Small intestine (tissue), 7 donors: ENCODE results near the gene GNG10. TPM values are rescaled to one million over a fixed set of nuclear protein-coding genes. Genes with fewer than 3 reads are reported as not detected.

Experiments used
- DNase-seq, 2 donors: peaks; one replicate each; pipeline versions ENCODE4 v3.0.0 to v3.0.0-alpha.2; 2013
- FAIRE-seq: peaks from 2 replicates; lab custom pipeline; 2012; peaks lifted over from hg19 to GRCh38; lab: Jason Lieb, UNC
- H3K27ac ChIP-seq, 3 donors: one replicate each; pipeline ENCODE4 v1.5.1; 2013; ENCODE audit warnings: low read length in 2 of 3, mild to moderate bottlenecking in 2 of 3, control low read depth in 1 of 3, inconsistent platforms in 1 of 3, low read depth in 1 of 3, moderate library complexity in 1 of 3
- H3K27me3 ChIP-seq, 3 donors: one replicate each; pipeline ENCODE4 v1.6.1; 2013; ENCODE audit warnings: low read length in 3 of 3, inconsistent platforms in 1 of 3; ENCODE audit not compliant: control insufficient read depth in 3 of 3, insufficient read depth in 3 of 3
- H3K36me3 ChIP-seq, 3 donors: one replicate each; pipeline ENCODE4 v1.6.1; 2013; ENCODE audit warnings: low read length in 3 of 3, inconsistent platforms in 1 of 3, low read depth in 1 of 3, mild to moderate bottlenecking in 1 of 3, moderate library complexity in 1 of 3; ENCODE audit not compliant: control insufficient read depth in 3 of 3, insufficient read depth in 2 of 3
- H3K4me1 ChIP-seq, 3 donors: one replicate each; pipeline ENCODE4 v1.6.1; 2013; ENCODE audit warnings: low read length in 2 of 3, inconsistent platforms in 1 of 3, low read depth in 1 of 3, mild to moderate bottlenecking in 1 of 3, moderate library complexity in 1 of 3; ENCODE audit not compliant: control insufficient read depth in 3 of 3, insufficient read depth in 2 of 3
- H3K4me3 ChIP-seq, 3 donors: one replicate each; pipeline ENCODE4 v1.5.1; 2013; ENCODE audit warnings: low read length in 3 of 3, control low read depth in 1 of 3, inconsistent platforms in 1 of 3, low read depth in 1 of 3, mild to moderate bottlenecking in 1 of 3, moderate library complexity in 1 of 3
- H3K9me3 ChIP-seq, 2 donors: one replicate each; pipeline ENCODE4 v1.6.1; 2013; ENCODE audit warnings: low read depth in 1 of 2, low read length in 1 of 2; ENCODE audit not compliant: control insufficient read depth in 2 of 2, insufficient read depth in 1 of 2
- WGBS, 3 donors: extraction: QIAGEN DNeasy Blood & Tissue Kit; methylation state at CpG; one replicate each; pipeline ENCODE4 v1.1.7; 2013; 5-methylcytosine and 5-hydroxymethylcytosine counted together
- polyA plus RNA-seq, 4 donors: library from polyadenylated mRNA; stranded (reverse) in 3 of 4; unstranded in 1 of 4; fragments of 200-250 nt in 3 of 4; fragments of 120-200 nt in 1 of 4; gene quantifications; one replicate each; pipeline versions ENCODE4 v1.2.1 to v1.2.3, GENCODE V29; 2013
- donor health status: healthy with polysubstance abuse.
- donor health status: control.
- donor health status: control.
- donor health status: Bipolar disorder and iron deficiency.
- donor health status: healthy.

Gene GNG10
- polyA plus RNA-seq, 4 donors, result 28.1 to 50.8 (median 40.7) TPM

GRCh38 chr9:111678293-111678692, 16.9 kb downstream of the GNG10 start:
- WGBS, 3 donors, result 82 to 95% (median 90%) methylated on average over 5 of the region's 5 CpGs
- peaks cover 0 to 4% of the 10 kb centered on the region in 2 donors for H3K9me3 ChIP-seq
- H3K4me3 ChIP-seq, result no peak overlapping the region
- peaks cover 0 to 3% (median 0%) of the 10 kb centered on the region in 3 donors for H3K4me1 ChIP-seq
- H3K27me3 ChIP-seq, result no peaks in the 10 kb centered on the region
- no peak for FAIRE-seq
- peak; percentile 13 to 54 for DNase-seq
- H3K27ac ChIP-seq, result peak overlapping the region in 1 of 3 donors; percentile 38
- H3K36me3 ChIP-seq, result peaks cover 0 to 14% (median 0%) of the 10 kb centered on the region in 3 donors

DNA sequence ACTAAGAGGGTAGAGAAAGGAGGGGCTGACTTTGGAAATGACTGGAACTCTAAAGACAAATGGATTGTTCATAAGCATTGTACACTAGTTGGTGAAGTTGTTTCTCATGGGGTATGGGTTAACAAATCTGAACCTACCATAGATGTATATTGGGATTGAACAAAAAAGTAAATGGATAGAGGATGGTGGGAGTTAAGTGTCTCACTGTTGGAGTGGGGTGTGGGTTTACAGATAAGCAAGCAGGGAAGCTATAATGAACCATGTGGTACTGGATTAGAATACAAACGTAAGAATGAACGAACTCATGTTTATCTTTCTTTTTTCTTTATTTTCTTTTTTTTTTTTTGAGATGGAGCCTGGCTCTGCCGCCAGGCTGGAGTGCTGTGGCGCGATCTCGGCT, 17.8 kb downstream of the GNG10 start:
- H3K4me3 ChIP-seq, result no peak overlapping the region
- H3K36me3 ChIP-seq, result peaks cover 0 to 14% (median 0%) of the 10 kb centered on the region in 3 donors
- no peak for DNase-seq
- FAIRE-seq, result no peak
- 96 to 98% (median 98%) methylated on average over 6 of the region's 6 CpGs for WGBS, 3 donors
- H3K27me3 ChIP-seq, result no peaks in the 10 kb centered on the region
- H3K27ac ChIP-seq, result no peak overlapping the region
- peaks cover 0 to 4% of the 10 kb centered on the region in 2 donors for H3K9me3 ChIP-seq
- peaks cover 0 to 3% (median 0%) of the 10 kb centered on the region in 3 donors for H3K4me1 ChIP-seq

GRCh38 chr9:111683392-111683791, 22.0 kb downstream of the GNG10 start:
- FAIRE-seq (no peak), DNase-seq (no peak)
- 93 to 100% (median 94%) methylated on average over 1 of the region's 1 CpG for WGBS, 3 donors
- Histone ChIP-seq H3K4me3 (no peak overlapping the region), H3K27ac (no peak overlapping the region), H3K9me3 (peaks cover 0 to 4% of the 10 kb centered on the region in 2 donors), H3K27me3 (no peaks in the 10 kb centered on the region), H3K36me3 (peaks cover 0 to 11% (median 0%) of the 10 kb centered on the region in 3 donors), H3K4me1 (no peaks in the 10 kb centered on the region)

DNA sequence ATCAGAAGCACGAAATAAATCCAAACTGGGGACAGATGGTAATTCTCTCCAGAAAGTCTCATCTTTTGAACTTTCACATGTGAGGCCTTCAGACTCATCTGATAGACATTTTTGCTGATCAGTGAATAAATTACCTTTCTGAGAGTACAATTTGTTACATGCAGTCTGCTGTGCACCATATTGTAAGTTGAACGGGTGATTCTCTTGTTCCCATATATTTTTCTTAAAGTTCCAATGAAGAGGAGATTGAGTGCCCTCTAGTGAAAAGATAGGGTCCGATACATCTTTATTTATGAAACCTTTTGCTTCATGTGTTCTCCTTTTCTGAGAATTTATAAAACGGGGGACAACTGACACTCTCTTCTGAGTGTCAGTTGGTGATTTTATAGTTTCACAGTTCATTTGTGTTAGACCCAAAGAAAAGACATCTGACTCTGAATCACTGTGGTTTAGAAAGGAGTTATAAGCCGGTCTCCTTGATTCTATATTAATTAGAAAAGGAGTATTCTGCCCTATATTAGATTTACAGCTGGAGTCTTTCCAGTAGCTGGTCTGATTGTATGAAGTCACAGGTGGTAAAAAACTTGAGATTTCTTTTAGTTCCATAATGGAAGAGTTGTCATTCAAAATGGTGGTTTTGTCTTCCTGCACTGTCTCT, 30.4 kb downstream of the GNG10 start:
- no peak overlapping the region for H3K27ac ChIP-seq
- peaks cover 0 to 2% (median 0%) of the 10 kb centered on the region in 3 donors for H3K36me3 ChIP-seq
- 44 to 48% (median 46%) methylated on average over 5 of the region's 5 CpGs for WGBS, 3 donors
- no peaks in the 10 kb centered on the region for H3K9me3 ChIP-seq
- H3K4me1 ChIP-seq, result no peaks in the 10 kb centered on the region
- H3K27me3 ChIP-seq, result no peaks in the 10 kb centered on the region
- FAIRE-seq, result no peak
- H3K4me3 ChIP-seq, result no peak overlapping the region
- peak; percentile 43 to 59 for DNase-seq

DNA sequence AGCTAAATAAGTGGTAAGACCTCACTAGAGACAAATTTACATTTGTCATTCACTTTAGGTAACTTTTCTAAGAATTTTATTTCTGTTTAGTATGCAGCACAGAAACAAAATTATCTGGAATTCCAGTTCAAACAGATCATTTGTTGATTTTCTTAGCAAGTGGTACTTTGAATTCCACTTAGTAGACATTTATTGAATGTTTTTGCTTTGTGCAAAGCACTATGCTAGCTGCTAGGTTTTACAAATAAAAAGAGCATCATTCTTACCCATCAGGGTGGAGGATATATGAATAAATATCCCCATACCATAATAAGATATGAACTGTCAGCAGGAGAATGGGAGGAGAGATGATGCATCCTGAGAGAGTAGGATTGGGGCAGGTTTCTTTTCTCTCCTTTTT, 35.4 kb downstream of the GNG10 start:
- Histone ChIP-seq H3K4me3 (no peak overlapping the region), H3K9me3 (peaks cover 0 to 6% of the 10 kb centered on the region in 2 donors), H3K27me3 (no peaks in the 10 kb centered on the region), H3K27ac (no peak overlapping the region), H3K4me1 (peaks cover 0 to 7% (median 0%) of the 10 kb centered on the region in 3 donors), H3K36me3 (no peaks in the 10 kb centered on the region)
- FAIRE-seq (no peak), DNase-seq (no peak)

- H3K9me3 ChIP-seq, result peaks cover 0 to 6% of the 10 kb centered on the region in 2 donors
- H3K36me3 ChIP-seq, result no peaks in the 10 kb centered on the region
- no peak overlapping the region for H3K4me3 ChIP-seq
- peaks cover 0 to 10% (median 0%) of the 10 kb centered on the region in 3 donors for H3K4me1 ChIP-seq
- peak overlapping the region in 2 of 3 donors; percentile 60 to 74 for H3K27ac ChIP-seq
- FAIRE-seq (peak; percentile 26), DNase-seq (peak; percentile 86 to 96)
- no peaks in the 10 kb centered on the region for H3K27me3 ChIP-seq
- 10 to 35% (median 11%) methylated on average over 1 of the region's 1 CpG for WGBS, 3 donors
Observed at GRCh38 chr9:111700776-111701175, 39.4 kb downstream of the GNG10 start.

DNA sequence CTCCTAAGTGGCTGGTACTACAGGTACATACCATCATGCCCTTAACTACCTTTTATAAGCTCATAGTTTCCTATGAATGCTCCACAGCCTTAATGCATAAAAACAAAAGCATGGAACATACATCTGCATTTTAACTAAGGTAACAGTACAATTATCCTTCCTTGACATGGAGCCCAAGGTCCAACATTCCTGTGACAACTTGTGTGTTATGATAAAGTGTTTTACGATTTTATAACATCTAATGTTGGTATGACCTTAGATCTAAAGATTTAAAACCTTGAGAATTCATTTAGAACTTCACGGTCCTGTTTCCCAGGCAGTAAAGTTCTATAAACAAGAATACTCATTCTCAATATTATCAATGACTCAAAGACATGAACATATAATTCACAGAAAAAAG, 43.1 kb downstream of the GNG10 start:
- WGBS, 3 donors, result 17 to 63% (median 42%) methylated on average over 2 of the region's 2 CpGs
- DNase-seq, result peak; percentile 32 to 82
- peak; percentile 83 for FAIRE-seq

GRCh38 chr9:111711548-111711947, 50.1 kb downstream of the GNG10 start:
- Histone ChIP-seq H3K4me1 (no peaks in the 10 kb centered on the region), H3K27ac (no peak overlapping the region), H3K9me3 (no peaks in the 10 kb centered on the region), H3K27me3 (no peaks in the 10 kb centered on the region), H3K4me3 (no peak overlapping the region), H3K36me3 (no peaks in the 10 kb centered on the region)
- 90 to 97% (median 93%) methylated on average over 3 of the region's 3 CpGs for WGBS, 3 donors
- no peak for FAIRE-seq
- DNase-seq, result no peak

More for the DNA sequence above, 43.1 kb downstream of the GNG10 start:
- H3K36me3 ChIP-seq, result no peaks in the 10 kb centered on the region
- H3K4me3 ChIP-seq, result no peak overlapping the region
- H3K9me3 ChIP-seq, result peaks cover 0 to 3% of the 10 kb centered on the region in 2 donors
- no peak overlapping the region for H3K27ac ChIP-seq
- peaks cover 0 to 10% (median 0%) of the 10 kb centered on the region in 3 donors for H3K4me1 ChIP-seq
- no peaks in the 10 kb centered on the region for H3K27me3 ChIP-seq
